ENCODE results near the gene AGPAT4. TPM values are rescaled to one million over a fixed set of nuclear protein-coding genes. Genes with fewer than 3 reads are reported as not detected.

AGPAT4 gene
- total RNA-seq, 1 experiment from 2014 or later: 0.07 TPM

DNA sequence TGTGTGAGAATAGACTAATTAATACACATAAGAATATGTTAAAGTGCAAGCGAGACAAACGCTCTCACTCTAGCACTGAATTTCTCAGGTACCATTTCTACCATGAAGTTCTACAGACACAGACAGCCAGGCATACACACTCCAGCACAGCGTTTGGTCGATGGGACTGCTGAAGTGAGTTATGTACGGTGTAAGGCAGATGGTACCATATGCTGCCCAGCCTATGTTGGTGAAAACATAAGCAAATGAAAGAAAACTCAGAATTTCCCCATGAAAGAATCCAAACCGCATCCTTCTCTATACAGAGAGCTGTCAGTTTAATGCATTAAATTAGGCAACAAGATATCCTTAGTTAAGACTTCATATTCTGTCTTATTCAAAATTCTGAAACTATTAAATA is 34.9 kb downstream of the AGPAT4 start:
- no peaks in the 10 kb centered on the region for H3K4me1 ChIP-seq (replicated peaks; ENCODE audit: insufficient read depth)
- no peaks in the 10 kb centered on the region for H3K36me3 ChIP-seq (ENCODE audit: low read depth)
- TF ChIP-seq, protein P1, sequence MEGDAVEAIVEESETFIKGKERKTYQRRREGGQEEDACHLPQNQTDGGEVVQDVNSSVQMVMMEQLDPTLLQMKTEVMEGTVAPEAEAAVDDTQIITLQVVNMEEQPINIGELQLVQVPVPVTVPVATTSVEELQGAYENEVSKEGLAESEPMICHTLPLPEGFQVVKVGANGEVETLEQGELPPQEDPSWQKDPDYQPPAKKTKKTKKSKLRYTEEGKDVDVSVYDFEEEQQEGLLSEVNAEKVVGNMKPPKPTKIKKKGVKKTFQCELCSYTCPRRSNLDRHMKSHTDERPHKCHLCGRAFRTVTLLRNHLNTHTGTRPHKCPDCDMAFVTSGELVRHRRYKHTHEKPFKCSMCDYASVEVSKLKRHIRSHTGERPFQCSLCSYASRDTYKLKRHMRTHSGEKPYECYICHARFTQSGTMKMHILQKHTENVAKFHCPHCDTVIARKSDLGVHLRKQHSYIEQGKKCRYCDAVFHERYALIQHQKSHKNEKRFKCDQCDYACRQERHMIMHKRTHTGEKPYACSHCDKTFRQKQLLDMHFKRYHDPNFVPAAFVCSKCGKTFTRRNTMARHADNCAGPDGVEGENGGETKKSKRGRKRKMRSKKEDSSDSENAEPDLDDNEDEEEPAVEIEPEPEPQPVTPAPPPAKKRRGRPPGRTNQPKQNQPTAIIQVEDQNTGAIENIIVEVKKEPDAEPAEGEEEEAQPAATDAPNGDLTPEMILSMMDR (conservative IDR thresholded peaks at IDR 0.05): no peak
- no peak for TF ChIP-seq EZH2 (IDR thresholded peaks at IDR 0.05; ENCODE audit: low read depth)
- H3K4me3 ChIP-seq: no peak overlapping the region
- no peaks in the 10 kb centered on the region for H3K9me3 ChIP-seq (ENCODE audit: insufficient read depth, low read depth)
- no peak overlapping the region for H3K27ac ChIP-seq
- intact Hi-C loops (cut with micrococcal nuclease; ENCODE audit: unreplicated experiment): no loop called here
- no peaks in the 10 kb centered on the region for H4K20me1 ChIP-seq (ENCODE audit: insufficient read depth)
- H3K79me2 ChIP-seq (ENCODE audit: low read depth): no peaks in the 10 kb centered on the region
- DNase-seq: no peak
- ChIA-PET POLR2A (ENCODE audit: unreplicated experiment) (no interaction called here), CTCF (no interaction called here)
- BruUV-seq (replicated peaks): no TSS peak
- H3K9me2 ChIP-seq (ENCODE audit: insufficient read depth): no peaks in the 10 kb centered on the region
- no peak overlapping the region for H3K4me2 ChIP-seq
- H3K27me3 ChIP-seq (ENCODE audit: insufficient read depth, low read depth): peaks cover 35% of the 10 kb centered on the region
- no peaks in the 10 kb centered on the region for H3F3A ChIP-seq (ENCODE audit: insufficient read depth, low read depth)
- no peak overlapping the region for H2AFZ ChIP-seq

DNA sequence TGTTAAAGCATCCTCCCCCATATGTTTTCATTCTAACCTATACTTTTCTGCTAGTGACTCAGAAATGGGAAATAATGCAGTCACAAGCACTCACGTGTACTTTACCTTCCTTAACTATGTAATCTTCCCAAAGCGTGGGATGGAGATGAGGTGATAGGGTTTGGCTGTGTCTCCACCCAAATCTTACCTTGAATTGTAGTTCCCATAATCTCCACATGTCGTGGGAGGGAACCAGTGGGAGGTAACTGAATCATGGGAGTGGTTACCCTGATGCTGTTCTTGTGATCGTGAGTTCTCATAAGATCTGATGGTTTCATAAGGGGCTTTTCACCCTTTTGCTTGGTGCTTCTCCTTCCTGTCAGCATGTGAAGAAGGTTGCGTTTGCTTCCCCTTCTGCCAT is 35.4 kb downstream of the AGPAT4 start:
- Histone ChIP-seq H3K27ac (no peak overlapping the region), H3K4me2 (no peak overlapping the region), H3K27me3 (ENCODE audit: insufficient read depth, low read depth) (peaks cover 30% of the 10 kb centered on the region), H2AFZ (no peak overlapping the region), H4K20me1 (ENCODE audit: insufficient read depth) (no peaks in the 10 kb centered on the region), H3K9me2 (ENCODE audit: insufficient read depth) (no peaks in the 10 kb centered on the region), H3K4me3 (no peak overlapping the region), H3K4me1 (replicated peaks; ENCODE audit: insufficient read depth) (no peaks in the 10 kb centered on the region), H3K36me3 (ENCODE audit: low read depth) (no peaks in the 10 kb centered on the region), H3F3A (ENCODE audit: insufficient read depth, low read depth) (no peaks in the 10 kb centered on the region), H3K9me3 (ENCODE audit: insufficient read depth, low read depth) (no peaks in the 10 kb centered on the region), H3K79me2 (ENCODE audit: low read depth) (no peaks in the 10 kb centered on the region)
- no peak for TF ChIP-seq EZH2 (IDR thresholded peaks at IDR 0.05; ENCODE audit: low read depth)
- TF ChIP-seq, protein P1 (conservative IDR thresholded peaks at IDR 0.05): no peak
- no peak for DNase-seq
- POLR2A ChIA-PET (ENCODE audit: unreplicated experiment): no interaction called here
- intact Hi-C loops (cut with micrococcal nuclease; ENCODE audit: unreplicated experiment): no loop called here
- CTCF ChIA-PET: no interaction called here
- BruUV-seq (replicated peaks): no TSS peak

DNA sequence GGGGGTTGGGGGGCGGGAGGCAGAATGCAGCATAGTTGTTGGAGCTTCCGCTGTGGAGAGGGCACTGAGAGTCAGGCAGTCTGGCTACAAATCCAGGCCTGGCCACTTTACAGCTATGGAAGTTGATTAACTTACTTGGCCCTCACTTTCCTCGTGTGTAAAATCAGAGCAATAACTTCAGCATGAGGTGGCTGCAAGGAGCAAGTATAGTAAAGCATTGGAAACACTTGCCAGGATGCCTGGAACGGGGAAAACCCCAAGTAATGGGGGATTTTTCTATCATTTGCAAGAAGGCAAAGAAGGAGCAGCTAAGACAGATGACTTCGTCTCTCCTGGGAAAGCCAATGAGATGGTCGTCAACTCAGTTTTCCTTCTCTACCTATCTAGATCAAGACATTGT is 35.8 kb downstream of the AGPAT4 start:
- no TSS peak for BruUV-seq (replicated peaks)
- Histone ChIP-seq H3K4me3 (no peak overlapping the region), H4K20me1 (ENCODE audit: insufficient read depth) (no peaks in the 10 kb centered on the region), H3F3A (ENCODE audit: insufficient read depth, low read depth) (no peaks in the 10 kb centered on the region), H3K9me3 (ENCODE audit: insufficient read depth, low read depth) (no peaks in the 10 kb centered on the region), H3K27ac (no peak overlapping the region), H3K79me2 (ENCODE audit: low read depth) (no peaks in the 10 kb centered on the region), H3K27me3 (ENCODE audit: insufficient read depth, low read depth) (peaks cover 30% of the 10 kb centered on the region), H2AFZ (no peak overlapping the region), H3K4me1 (replicated peaks; ENCODE audit: insufficient read depth) (no peaks in the 10 kb centered on the region), H3K9me2 (ENCODE audit: insufficient read depth) (no peaks in the 10 kb centered on the region), H3K36me3 (ENCODE audit: low read depth) (no peaks in the 10 kb centered on the region), H3K4me2 (no peak overlapping the region)
- DNase-seq: no peak
- POLR2A ChIA-PET (ENCODE audit: unreplicated experiment): no interaction called here
- CTCF ChIA-PET: no interaction called here
- TF ChIP-seq EZH2 (IDR thresholded peaks at IDR 0.05; ENCODE audit: low read depth): no peak
- TF ChIP-seq, protein P1 (conservative IDR thresholded peaks at IDR 0.05): no peak
- intact Hi-C loops (cut with micrococcal nuclease; ENCODE audit: unreplicated experiment): no loop called here
